COR-L47 (cell line): ENCODE results near the gene PPFIA1.
"Not testable (repeated sequence)": the region's sequence is repeated elsewhere in the genome, so short reads cannot be mapped to it uniquely, and the experiment has no call there.

Source experiments
- DNase-seq: peaks from one replicate; lab custom pipeline; 2025; lab: John Stamatoyannopoulos, UW

PPFIA1 gene

GRCh38 chr11:70394211-70394950 lies 123.9 kb downstream of the PPFIA1 start:
- DNase-seq: no peak

DNA sequence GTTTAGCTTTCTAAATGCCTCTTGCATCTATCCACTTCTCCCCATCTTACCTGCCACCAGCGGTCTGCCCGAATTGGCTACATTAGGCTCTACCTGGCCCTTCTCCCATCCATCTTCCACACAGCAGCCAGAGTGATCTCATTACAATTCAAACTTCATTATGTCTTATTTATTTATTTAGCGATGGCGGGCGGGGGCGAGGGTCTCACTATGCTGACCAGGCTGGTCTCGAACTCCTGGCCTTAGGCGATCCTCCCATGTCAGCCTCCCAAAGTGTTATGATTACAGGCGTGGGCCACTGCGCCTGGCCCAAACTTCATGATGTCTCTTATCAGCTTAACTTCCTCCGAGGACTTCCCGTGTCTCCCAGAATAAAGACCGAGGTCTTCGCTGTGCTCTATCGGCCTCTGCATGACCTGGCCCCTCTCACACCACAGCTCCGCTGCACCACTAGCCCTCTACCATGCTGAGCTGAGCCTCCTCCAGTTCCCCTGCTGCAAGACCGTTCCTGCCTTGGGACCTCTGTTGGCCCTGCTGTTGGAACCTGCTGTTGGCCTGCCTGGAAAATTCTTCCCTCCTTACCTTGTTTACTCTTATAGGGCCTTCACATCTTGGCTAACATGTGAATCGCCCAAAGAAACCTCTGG lies 127.0 kb downstream of the PPFIA1 start:
- no peak for DNase-seq

GRCh38 chr11:70397983-70398833 lies 127.7 kb downstream of the PPFIA1 start, which contains the start of gene CTTN:
CTTN (plus strand) TSS chr11:70398529; CDS start chr11:70407298, 8,769 bp downstream.
- peak; percentile 90 for DNase-seq

DNA sequence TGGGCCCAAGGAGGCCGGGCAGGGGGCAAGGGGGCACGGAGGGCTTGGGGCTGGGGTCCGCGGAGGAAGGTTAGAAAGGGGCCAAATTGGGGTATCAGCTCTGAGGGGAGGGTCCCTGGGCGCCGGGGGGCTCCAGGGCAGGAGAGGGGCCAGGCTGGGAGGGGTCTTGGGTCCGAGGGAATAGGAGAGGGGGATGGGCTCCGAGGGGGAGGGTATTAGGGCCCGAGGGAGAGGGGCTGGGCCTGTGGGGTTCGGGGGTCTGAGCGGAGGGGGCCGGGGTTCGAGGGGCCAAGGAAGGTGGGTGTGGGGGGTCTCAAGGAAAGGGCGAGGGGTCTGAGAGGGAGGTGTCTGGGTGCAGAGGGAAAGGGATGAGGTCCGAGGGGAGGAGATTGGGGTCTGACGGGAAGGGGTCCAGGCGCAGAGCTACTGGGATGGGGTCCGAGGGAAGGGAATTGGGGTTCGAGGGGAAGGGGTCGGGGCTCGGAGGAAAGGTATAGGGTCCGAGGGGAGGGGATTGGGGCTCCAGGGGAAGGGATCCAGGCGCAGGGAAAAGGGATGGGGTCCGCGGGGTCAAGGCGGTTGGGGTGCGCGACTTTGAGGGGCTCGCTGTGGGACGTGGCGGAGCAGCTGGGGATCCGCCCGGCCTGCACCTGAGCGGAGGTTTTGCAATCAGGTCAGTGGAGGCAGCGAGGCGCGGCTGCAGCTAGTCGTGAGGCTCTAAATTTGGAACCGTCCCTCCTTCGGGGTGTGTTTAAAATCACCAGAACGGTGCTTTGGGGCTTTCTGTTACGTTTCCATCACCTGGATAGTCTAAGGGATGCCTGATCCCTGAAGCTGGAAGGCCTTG lies 128.6 kb downstream of the PPFIA1 start:
- no peak for DNase-seq

GRCh38 chr11:70399681-70400112 lies 129.2 kb downstream of the PPFIA1 start:
- DNase-seq: no peak

DNA sequence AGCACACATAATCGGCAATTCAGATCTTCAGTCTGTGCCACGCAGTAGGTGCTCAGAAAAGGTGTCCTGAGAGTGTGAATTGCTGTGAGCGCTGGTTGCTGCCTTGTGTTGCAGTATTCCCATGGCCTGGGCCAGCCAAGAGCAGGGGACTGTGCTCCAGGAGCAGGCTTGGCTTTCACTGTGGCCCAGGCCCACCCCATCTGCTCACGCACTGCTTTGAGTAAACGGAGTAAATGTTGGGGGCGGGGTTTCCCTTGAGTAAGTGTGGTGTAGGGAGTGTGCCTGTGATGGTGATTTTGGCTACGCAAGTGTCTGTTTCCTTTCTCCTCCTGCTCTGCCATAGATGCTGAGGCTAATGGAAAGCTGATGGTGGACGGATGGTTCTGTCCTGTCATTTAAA lies 130.2 kb downstream of the PPFIA1 start:
- no peak for DNase-seq

GRCh38 chr11:70402016-70402415 lies 131.5 kb downstream of the PPFIA1 start:
- DNase-seq: no peak

GRCh38 chr11:70402685-70403084 lies 132.2 kb downstream of the PPFIA1 start:
- no peak for DNase-seq

DNA sequence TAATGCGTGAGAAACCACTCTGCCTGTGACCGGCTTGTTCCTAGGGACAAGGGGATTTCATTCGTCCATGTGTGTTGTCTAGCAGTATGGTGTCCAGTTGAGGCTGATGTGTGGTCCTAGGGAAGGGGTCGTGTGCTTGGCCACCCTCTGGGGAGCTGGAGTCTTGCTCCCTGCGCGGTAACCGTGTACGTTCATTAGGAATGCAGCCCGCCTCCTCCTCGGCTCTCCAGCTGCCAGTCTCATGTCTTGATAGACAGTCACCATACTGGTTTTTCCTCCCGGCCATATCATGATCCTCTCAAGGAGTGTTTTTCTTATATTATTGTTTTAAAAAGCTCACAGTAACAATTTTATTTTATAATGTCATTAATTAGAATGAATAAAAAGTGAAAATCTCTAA lies 133.8 kb downstream of the PPFIA1 start:
- DNase-seq: no peak

DNA sequence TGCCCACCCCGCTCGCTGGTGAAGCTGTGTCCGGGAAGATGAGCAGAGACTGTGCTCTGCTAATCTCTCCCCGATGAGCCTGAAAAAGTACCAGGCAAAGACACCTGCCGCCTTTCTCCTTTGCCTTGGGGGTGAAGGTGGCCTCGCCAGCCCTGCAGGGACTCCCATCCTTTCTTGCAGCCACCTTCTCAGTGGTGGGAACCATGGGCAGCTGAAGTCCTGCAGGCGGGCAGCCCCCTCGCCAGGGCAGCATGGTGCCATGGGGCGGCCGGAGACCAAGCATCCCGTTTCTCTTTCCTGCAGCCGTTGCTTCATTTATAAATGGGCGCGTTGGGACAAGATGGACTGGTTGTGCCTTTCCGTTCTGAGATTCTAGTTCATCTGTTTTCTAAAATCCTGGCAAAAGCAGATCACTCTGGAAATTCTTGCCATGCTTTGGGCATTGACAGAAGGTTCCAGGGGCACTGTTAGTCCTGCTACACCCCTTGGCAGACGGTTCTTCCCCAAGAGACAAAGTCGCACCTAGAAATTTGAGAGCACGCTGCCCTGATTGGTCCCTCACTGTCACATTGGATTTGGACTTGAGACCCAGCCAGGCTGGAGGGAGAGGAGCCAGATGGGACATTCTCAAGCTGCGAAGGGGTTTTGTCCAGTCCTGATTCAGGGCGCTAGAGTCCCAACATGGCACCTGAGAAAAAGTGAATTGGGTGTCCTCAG lies 135.3 kb downstream of the PPFIA1 start:
- DNase-seq: no peak

GRCh38 chr11:70407121-70407520 lies 136.6 kb downstream of the PPFIA1 start:
- DNase-seq: no peak

GRCh38 chr11:70407814-70408213 lies 137.3 kb downstream of the PPFIA1 start:
- DNase-seq: no peak

GRCh38 chr11:70408326-70408725 lies 137.8 kb downstream of the PPFIA1 start:
- not testable (repeated sequence) for DNase-seq

GRCh38 chr11:70409437-70409836 lies 138.9 kb downstream of the PPFIA1 start:
- DNase-seq: no peak

- no peak for DNase-seq
Observed at GRCh38 chr11:70409871-70410270, 139.4 kb downstream of the PPFIA1 start.

GRCh38 chr11:70410276-70411205 lies 140.1 kb downstream of the PPFIA1 start:
- DNase-seq: no peak

DNA sequence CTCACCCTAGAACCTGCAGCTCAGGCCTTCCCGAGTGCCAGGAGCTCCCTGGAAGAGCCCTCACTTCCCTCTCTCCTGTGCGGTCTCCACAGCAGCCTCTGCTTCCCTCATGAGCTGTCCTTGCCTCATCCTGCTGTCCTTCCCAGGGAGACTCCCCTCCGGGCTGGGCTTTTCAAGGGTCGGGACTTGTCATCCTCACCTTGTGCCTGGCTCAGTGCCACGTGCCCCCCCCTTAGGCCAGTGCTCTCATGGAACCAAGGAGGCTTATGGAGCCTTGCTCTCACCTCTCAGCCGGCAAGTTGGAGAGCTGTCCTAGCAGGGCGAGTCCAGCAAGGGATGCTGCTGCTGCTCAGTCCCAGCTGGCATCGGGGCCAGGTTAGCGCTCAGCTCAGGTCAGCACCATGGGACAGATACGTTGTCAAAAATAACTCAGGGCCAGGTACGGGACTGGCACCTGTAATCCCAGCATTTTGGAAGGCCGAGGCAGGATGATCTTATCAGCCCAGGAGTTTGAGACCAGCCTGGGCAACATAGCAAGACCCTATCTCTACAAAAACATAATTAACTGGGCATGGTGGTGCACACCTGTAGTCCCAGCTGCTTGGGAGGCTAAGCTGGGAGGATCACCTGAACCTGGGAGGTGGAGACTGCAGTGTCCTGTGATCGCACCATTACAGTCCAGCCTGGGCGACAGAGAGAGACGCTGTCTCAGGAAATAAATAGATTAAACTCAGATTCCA lies 141.4 kb downstream of the PPFIA1 start:
- DNase-seq: no peak

DNA sequence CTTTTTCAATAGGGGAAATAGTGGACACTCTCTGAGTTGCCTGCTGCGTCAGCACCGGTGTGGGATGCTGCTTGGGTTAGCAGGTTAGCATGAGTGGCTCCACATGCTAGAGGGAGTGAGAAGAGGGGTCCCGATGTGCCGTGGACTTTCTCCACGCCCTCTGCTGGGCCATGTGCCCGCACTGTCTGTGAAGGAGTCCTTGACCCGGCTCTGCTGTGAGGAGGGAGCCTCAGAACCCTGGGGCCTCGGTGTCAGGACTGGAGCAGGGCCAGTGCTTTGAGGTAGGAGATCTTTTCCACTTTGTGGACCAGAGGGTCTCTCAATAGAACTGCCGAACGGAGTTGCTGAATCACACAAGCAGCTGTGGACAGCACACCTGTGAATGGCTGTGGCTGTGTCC lies 142.7 kb downstream of the PPFIA1 start:
- DNase-seq: no peak
